ENCODE measurements around the gene CRYGS. TPM values are rescaled to one million over a fixed set of nuclear protein-coding genes. Genes with fewer than 3 reads are reported as not detected.
"Not testable (repeated sequence)": the region's sequence is repeated elsewhere in the genome, so short reads cannot be mapped to it uniquely, and the experiment has no call there.

Gene CRYGS
- total RNA-seq, 4 donors from 2014 or later, result 1.1 to 4.2 (median 2.9) TPM

DNA sequence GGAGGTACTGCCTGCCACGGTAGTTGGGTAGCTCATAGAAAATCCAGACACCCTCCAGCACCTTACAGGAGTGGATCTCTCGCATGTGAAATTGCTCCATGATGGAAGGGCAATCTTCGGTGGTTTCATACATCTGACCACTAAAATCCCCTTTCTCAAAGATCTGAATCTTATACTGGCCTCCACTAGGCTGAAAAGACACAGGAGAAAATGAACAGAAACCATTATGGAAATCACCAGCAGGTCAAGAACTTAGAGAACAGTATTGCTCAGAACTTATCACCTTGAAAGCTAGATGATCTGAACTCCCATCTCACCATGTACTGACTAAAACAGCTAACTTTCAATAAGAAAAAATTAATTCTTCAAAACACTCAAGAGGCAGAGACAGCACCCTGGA lies 5.4 kb downstream of the CRYGS start:
- Histone ChIP-seq H3K27me3 (no peaks in the 10 kb centered on the region), H3K27ac (no peak overlapping the region), H3K9me3 (no peaks in the 10 kb centered on the region), H3K36me3 (no peaks in the 10 kb centered on the region), H3K4me3 (replicated peaks in 1 of 3) (no peak overlapping the region), H3K4me1 (peaks cover 3 to 9% of the 10 kb centered on the region in 2 donors)
- TF ChIP-seq POLR2A (IDR thresholded peaks at IDR 0.05), result no peak
- TF ChIP-seq, protein P1, sequence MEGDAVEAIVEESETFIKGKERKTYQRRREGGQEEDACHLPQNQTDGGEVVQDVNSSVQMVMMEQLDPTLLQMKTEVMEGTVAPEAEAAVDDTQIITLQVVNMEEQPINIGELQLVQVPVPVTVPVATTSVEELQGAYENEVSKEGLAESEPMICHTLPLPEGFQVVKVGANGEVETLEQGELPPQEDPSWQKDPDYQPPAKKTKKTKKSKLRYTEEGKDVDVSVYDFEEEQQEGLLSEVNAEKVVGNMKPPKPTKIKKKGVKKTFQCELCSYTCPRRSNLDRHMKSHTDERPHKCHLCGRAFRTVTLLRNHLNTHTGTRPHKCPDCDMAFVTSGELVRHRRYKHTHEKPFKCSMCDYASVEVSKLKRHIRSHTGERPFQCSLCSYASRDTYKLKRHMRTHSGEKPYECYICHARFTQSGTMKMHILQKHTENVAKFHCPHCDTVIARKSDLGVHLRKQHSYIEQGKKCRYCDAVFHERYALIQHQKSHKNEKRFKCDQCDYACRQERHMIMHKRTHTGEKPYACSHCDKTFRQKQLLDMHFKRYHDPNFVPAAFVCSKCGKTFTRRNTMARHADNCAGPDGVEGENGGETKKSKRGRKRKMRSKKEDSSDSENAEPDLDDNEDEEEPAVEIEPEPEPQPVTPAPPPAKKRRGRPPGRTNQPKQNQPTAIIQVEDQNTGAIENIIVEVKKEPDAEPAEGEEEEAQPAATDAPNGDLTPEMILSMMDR (IDR thresholded peaks at IDR 0.05), result no peak
- intact Hi-C loops (cut with DNase I), result no loop called here
- no peak for DNase-seq
- WGBS, 2 donors, result 97 to 100% methylated on average over 3 of the region's 3 CpGs

DNA sequence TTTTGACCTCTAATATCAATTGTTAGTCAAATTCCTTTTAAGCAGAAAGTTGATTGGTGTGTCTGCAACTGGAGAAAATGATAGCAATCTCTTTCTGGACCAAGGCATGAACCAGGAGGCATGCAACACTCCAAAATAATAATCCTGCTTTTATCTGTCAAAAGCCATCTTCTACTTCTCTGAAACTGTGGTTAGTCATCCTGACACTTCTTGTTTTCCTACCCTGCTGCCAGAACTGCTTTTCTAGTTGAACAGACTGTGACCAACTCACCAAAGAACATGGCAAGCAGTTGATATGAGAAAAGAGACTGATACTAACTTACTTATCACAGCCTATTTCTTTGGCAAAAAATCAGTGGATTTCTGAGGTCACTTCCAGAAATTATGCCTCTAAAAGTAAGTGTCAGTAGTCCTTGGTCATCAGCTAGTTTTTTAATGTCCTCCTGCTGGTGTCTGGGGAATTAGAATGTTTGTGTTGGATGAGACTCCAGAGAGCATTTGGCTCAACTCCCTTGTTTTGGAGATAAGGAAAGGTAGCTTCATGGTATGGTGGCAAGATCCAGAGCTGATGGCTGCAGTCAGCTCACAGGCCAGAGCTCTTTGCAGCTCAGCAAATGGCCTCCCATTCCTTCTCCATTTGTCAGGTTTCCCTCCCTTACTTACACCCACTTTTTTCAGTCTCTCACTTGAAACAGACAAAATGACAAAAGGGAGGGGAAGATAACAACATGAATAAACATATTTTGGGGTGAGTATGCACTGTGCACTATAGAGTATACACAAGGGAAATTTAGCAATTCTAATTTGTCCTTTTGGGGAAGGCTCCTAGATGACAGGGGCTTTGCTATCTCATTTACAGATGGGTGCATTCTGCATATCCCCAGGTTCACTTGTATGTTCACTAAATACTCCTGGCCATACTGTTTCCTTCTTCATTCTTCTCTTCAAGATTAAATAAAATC lies 7.0 kb downstream of the CRYGS start:
- TF ChIP-seq, protein P1 (IDR thresholded peaks at IDR 0.05), result no peak
- no peak for TF ChIP-seq POLR2A (IDR thresholded peaks at IDR 0.05)
- H3K27ac ChIP-seq, result no peak overlapping the region
- no peak for DNase-seq
- H3K9me3 ChIP-seq, result no peaks in the 10 kb centered on the region
- peaks cover 3 to 9% of the 10 kb centered on the region in 2 donors for H3K4me1 ChIP-seq
- no peaks in the 10 kb centered on the region for H3K27me3 ChIP-seq
- no peaks in the 10 kb centered on the region for H3K36me3 ChIP-seq
- intact Hi-C loops (cut with DNase I), result no loop called here
- no peak overlapping the region for H3K4me3 ChIP-seq (replicated peaks in 1 of 3)

DNA sequence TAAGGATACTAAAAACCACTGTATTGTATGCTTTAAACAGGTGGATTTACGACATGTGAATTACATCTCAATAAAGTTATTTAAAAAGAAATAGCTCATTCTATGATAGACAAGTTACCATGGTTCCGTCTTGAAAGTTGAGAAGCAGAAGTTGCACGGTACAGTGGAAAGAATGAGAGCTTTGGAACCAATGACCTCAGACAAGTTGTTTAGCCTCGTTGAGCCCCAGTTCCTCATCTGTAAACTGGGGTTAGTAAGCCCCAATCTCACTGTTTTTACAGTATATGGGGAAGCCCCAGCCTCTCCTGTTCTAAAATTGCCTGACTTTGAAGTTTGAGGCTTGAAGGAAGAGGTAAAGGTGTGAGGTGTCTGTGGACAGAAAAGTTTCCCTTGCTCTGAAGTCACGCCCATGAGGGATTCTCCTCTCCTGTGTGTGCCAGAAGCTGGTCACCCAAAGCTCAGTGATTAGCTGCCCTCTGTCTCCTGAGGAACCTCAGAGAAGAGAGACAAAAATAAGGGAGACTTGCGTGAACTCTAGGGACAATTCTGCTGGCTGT lies 10.0 kb downstream of the CRYGS start:
- peaks cover 0 to 9% of the 10 kb centered on the region in 2 donors for H3K4me1 ChIP-seq
- H3K27me3 ChIP-seq, result no peaks in the 10 kb centered on the region
- intact Hi-C loops (cut with DNase I), result loop anchor here (5.0 kb wide), 1 partner anchor 272 kb away; no protein-coding TSS in a partner anchor
- DNase-seq, result no peak
- no peak overlapping the region for H3K4me3 ChIP-seq (replicated peaks in 1 of 3)
- TF ChIP-seq, protein P1 (IDR thresholded peaks at IDR 0.05), result no peak
- no peak for TF ChIP-seq POLR2A (IDR thresholded peaks at IDR 0.05)
- H3K36me3 ChIP-seq, result no peaks in the 10 kb centered on the region
- no peaks in the 10 kb centered on the region for H3K9me3 ChIP-seq
- 83 to 86% methylated on average over 6 of the region's 6 CpGs for WGBS, 2 donors
- no peak overlapping the region for H3K27ac ChIP-seq

DNA sequence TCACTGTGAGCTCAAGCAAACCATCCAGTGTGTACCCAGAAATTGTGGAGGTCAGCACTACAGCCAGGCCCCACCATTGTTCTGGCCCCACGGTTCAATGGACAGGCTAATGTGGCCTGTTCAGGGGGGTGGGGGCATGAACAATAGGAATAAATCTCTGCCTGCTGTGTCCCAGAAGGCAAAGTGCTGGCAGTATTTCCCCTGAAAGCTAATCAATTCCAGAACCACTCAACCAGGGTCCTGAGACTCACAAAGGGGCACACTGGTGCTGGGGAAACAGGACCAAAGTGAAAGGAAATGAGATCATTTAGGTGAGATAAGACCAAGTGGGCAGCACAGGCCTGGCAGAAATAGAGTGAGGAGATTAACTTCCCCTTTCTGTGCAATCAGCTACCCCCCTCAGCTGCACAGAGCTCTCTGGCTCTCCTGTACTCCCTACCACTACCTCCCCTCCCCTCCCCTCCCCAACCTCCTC lies 11.5 kb downstream of the CRYGS start:
- Histone ChIP-seq H3K27me3 (no peaks in the 10 kb centered on the region), H3K27ac (no peak overlapping the region), H3K4me3 (replicated peaks in 1 of 3) (no peak overlapping the region), H3K36me3 (no peaks in the 10 kb centered on the region), H3K4me1 (peaks cover 0 to 9% of the 10 kb centered on the region in 2 donors), H3K9me3 (no peaks in the 10 kb centered on the region)
- intact Hi-C loops (cut with DNase I), result loop anchor here (5.0 kb wide), 1 partner anchor 270 kb away; no protein-coding TSS in a partner anchor
- no peak for DNase-seq
- WGBS, 2 donors, result 33 to 42% methylated on average over 1 of the region's 1 CpG
- TF ChIP-seq, protein P1 (IDR thresholded peaks at IDR 0.05), result no peak
- TF ChIP-seq POLR2A (IDR thresholded peaks at IDR 0.05), result no peak

DNA sequence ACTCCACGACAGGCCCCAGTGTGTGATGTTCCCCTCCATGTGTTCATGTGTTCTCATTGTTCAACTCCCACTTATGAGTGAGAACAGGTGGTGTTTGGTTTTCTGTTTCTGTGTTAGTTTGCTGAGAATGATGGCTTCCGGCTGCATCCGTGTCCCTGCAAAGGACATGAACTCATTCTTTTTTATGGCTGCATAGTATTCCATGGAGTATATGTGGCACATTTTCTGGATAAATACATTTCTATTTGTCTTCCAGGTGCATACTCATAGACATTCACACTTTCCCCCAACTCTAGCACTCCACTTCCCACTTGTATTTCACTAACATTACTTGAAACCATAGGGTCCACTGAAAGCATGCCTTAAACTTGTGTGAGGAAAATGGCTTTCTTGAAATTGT lies 12.5 kb downstream of the CRYGS start:
- not testable (repeated sequence) for H3K4me1 ChIP-seq; H3K4me3 ChIP-seq (replicated peaks in 1 of 3); DNase-seq; H3K27ac ChIP-seq; H3K36me3 ChIP-seq; H3K9me3 ChIP-seq; H3K27me3 ChIP-seq
- intact Hi-C loops (cut with DNase I), result loop anchor here (5.0 kb wide), 1 partner anchor 269 kb away; no protein-coding TSS in a partner anchor
- 96 to 98% methylated on average over 3 of the region's 3 CpGs for WGBS, 2 donors

Measured in thyroid gland (tissue), 4 donors.